ENCODE data around the gene AAGAB.
A peak's percentile ranks its signal among the peaks of the same experiment; 100 is the strongest.

AAGAB gene

GRCh38 chr15:67240235-67241131, 14.0 kb downstream of the AAGAB start:
- TF ChIP-seq POU2F2 (IDR thresholded peaks at IDR 0.05; ENCODE audit: low read depth, low read length) = no peak
- TF ChIP-seq SPI1 (IDR thresholded peaks at IDR 0.05; ENCODE audit: low read depth, low read length) = no peak
- TF ChIP-seq TAF1 (IDR thresholded peaks at IDR 0.05; ENCODE audit: low read depth, low read length) = no peak
- peak; percentile 50 for FAIRE-seq
- no peak for DNase-seq (ENCODE audit: insufficient read length, low spot score)

- TF ChIP-seq SPI1 (IDR thresholded peaks at IDR 0.05; ENCODE audit: low read depth, low read length) (no peak), POLR2A (IDR thresholded peaks at IDR 0.05; ENCODE audit: low read depth, low read length) (no peak)
- no peak for DNase-seq (ENCODE audit: insufficient read length, low spot score)
- FAIRE-seq = no peak
Observed at GRCh38 chr15:67232591-67232990, 21.9 kb downstream of the AAGAB start.

GRCh38 chr15:67230504-67230903, 24.0 kb downstream of the AAGAB start:
- no peak for TF ChIP-seq TAF1 (IDR thresholded peaks at IDR 0.05; ENCODE audit: low read depth, low read length)
- no peak for TF ChIP-seq PAX5 (IDR thresholded peaks at IDR 0.05; ENCODE audit: insufficient read depth, low read length, severe bottlenecking)
- no peak for TF ChIP-seq POLR2AphosphoS5 (IDR thresholded peaks at IDR 0.05; ENCODE audit: low read depth, low read length)
- TF ChIP-seq SPI1 (IDR thresholded peaks at IDR 0.05; ENCODE audit: low read depth, low read length) = no peak
- DNase-seq (ENCODE audit: insufficient read length, low spot score) (no peak), FAIRE-seq (no peak)

GRCh38 chr15:67228286-67228685, 26.2 kb downstream of the AAGAB start:
- TF ChIP-seq SPI1 (IDR thresholded peaks at IDR 0.05; ENCODE audit: low read depth, low read length) = no peak
- no peak for TF ChIP-seq POU2F2 (IDR thresholded peaks at IDR 0.05; ENCODE audit: low read depth, low read length)
- TF ChIP-seq POLR2AphosphoS5 (IDR thresholded peaks at IDR 0.05; ENCODE audit: low read depth, low read length) = no peak
- no peak for TF ChIP-seq PAX5 (IDR thresholded peaks at IDR 0.05; ENCODE audit: insufficient read depth, low read length, severe bottlenecking)
- no peak for TF ChIP-seq POLR2A (IDR thresholded peaks at IDR 0.05; ENCODE audit: low read depth, low read length)
- no peak for TF ChIP-seq TAF1 (IDR thresholded peaks at IDR 0.05; ENCODE audit: low read depth, low read length)
- DNase-seq (ENCODE audit: insufficient read length, low spot score) (no peak), FAIRE-seq (no peak)

- TF ChIP-seq POU2F2 (IDR thresholded peaks at IDR 0.05; ENCODE audit: low read depth, low read length) (no peak), TAF1 (IDR thresholded peaks at IDR 0.05; ENCODE audit: low read depth, low read length) (no peak), PAX5 (IDR thresholded peaks at IDR 0.05; ENCODE audit: insufficient read depth, low read length, severe bottlenecking) (no peak), SPI1 (IDR thresholded peaks at IDR 0.05; ENCODE audit: low read depth, low read length) (no peak), POLR2A (IDR thresholded peaks at IDR 0.05; ENCODE audit: low read depth, low read length) (no peak), POLR2AphosphoS5 (IDR thresholded peaks at IDR 0.05; ENCODE audit: low read depth, low read length) (no peak)
- no peak for FAIRE-seq
- no peak for DNase-seq (ENCODE audit: insufficient read length, low spot score)
Observed at GRCh38 chr15:67227846-67228245, 26.6 kb downstream of the AAGAB start.

- no peak for TF ChIP-seq TAF1 (IDR thresholded peaks at IDR 0.05; ENCODE audit: low read depth, low read length)
- no peak for TF ChIP-seq SPI1 (IDR thresholded peaks at IDR 0.05; ENCODE audit: low read depth, low read length)
- TF ChIP-seq PAX5 (IDR thresholded peaks at IDR 0.05; ENCODE audit: insufficient read depth, low read length, severe bottlenecking) = no peak
- no peak for TF ChIP-seq POLR2AphosphoS5 (IDR thresholded peaks at IDR 0.05; ENCODE audit: low read depth, low read length)
- TF ChIP-seq POU2F2 (IDR thresholded peaks at IDR 0.05; ENCODE audit: low read depth, low read length) = no peak
- no peak for TF ChIP-seq POLR2A (IDR thresholded peaks at IDR 0.05; ENCODE audit: low read depth, low read length)
- no peak for DNase-seq (ENCODE audit: insufficient read length, low spot score)
- FAIRE-seq = no peak
Observed at GRCh38 chr15:67227431-67227830, 27.0 kb downstream of the AAGAB start.

- DNase-seq (ENCODE audit: insufficient read length, low spot score) = no peak
- FAIRE-seq = no peak
- TF ChIP-seq POU2F2 (IDR thresholded peaks at IDR 0.05; ENCODE audit: low read depth, low read length) (no peak), PAX5 (IDR thresholded peaks at IDR 0.05; ENCODE audit: insufficient read depth, low read length, severe bottlenecking) (no peak), POLR2A (IDR thresholded peaks at IDR 0.05; ENCODE audit: low read depth, low read length) (no peak), POLR2AphosphoS5 (IDR thresholded peaks at IDR 0.05; ENCODE audit: low read depth, low read length) (no peak), TAF1 (IDR thresholded peaks at IDR 0.05; ENCODE audit: low read depth, low read length) (no peak), SPI1 (IDR thresholded peaks at IDR 0.05; ENCODE audit: low read depth, low read length) (no peak)
Observed at GRCh38 chr15:67225336-67225735, 29.1 kb downstream of the AAGAB start.

- DNase-seq (ENCODE audit: insufficient read length, low spot score) (no peak), FAIRE-seq (no peak)
- no peak for TF ChIP-seq POLR2AphosphoS5 (IDR thresholded peaks at IDR 0.05; ENCODE audit: low read depth, low read length)
- TF ChIP-seq SPI1 (IDR thresholded peaks at IDR 0.05; ENCODE audit: low read depth, low read length) = no peak
- no peak for TF ChIP-seq POLR2A (IDR thresholded peaks at IDR 0.05; ENCODE audit: low read depth, low read length)
- TF ChIP-seq TAF1 (IDR thresholded peaks at IDR 0.05; ENCODE audit: low read depth, low read length) = no peak
- no peak for TF ChIP-seq PAX5 (IDR thresholded peaks at IDR 0.05; ENCODE audit: insufficient read depth, low read length, severe bottlenecking)
- TF ChIP-seq POU2F2 (IDR thresholded peaks at IDR 0.05; ENCODE audit: low read depth, low read length) = no peak
Observed at GRCh38 chr15:67224889-67225288, 29.6 kb downstream of the AAGAB start.

- no peak for FAIRE-seq
- TF ChIP-seq PAX5 (IDR thresholded peaks at IDR 0.05; ENCODE audit: insufficient read depth, low read length, severe bottlenecking) = no peak
Observed at GRCh38 chr15:67219288-67219687, 35.2 kb downstream of the AAGAB start.

GRCh38 chr15:67218428-67218827, 36.0 kb downstream of the AAGAB start:
- DNase-seq (ENCODE audit: insufficient read length, low spot score) (no peak), FAIRE-seq (peak; percentile 71)
- TF ChIP-seq TAF1 (IDR thresholded peaks at IDR 0.05; ENCODE audit: low read depth, low read length) (no peak), POLR2A (IDR thresholded peaks at IDR 0.05; ENCODE audit: low read depth, low read length) (no peak), POU2F2 (IDR thresholded peaks at IDR 0.05; ENCODE audit: low read depth, low read length) (no peak), PAX5 (IDR thresholded peaks at IDR 0.05; ENCODE audit: insufficient read depth, low read length, severe bottlenecking) (no peak), SPI1 (IDR thresholded peaks at IDR 0.05; ENCODE audit: low read depth, low read length) (no peak), POLR2AphosphoS5 (IDR thresholded peaks at IDR 0.05; ENCODE audit: low read depth, low read length) (no peak)

More at GRCh38 chr15:67219288-67219687, 35.2 kb downstream of the AAGAB start:
- no peak for DNase-seq (ENCODE audit: insufficient read length, low spot score)

Data from GM12891 (cell line).